Urinary bladder (tissue), 4 donors: ENCODE results near the gene EDN1. TPM values are rescaled to one million over a fixed set of nuclear protein-coding genes. Genes with fewer than 3 reads are reported as not detected.

Source experiments
- DNase-seq: peaks from one replicate; pipeline ENCODE4 v3.0.0-alpha.2; 2015; ENCODE audit errors: extremely low spot score
- H3K27ac ChIP-seq: one replicate; pipeline ENCODE4 v1.5.1; 2013; ENCODE audit warnings: low read depth, mild to moderate bottlenecking, moderate library complexity
- H3K36me3 ChIP-seq: one replicate; pipeline ENCODE4 v1.6.1; 2013; ENCODE audit warnings: mild to moderate bottlenecking, moderate library complexity; ENCODE audit not compliant: insufficient read depth
- H3K4me1 ChIP-seq: one replicate; pipeline ENCODE4 v1.6.1; 2013; ENCODE audit warnings: mild to moderate bottlenecking, moderate library complexity; ENCODE audit not compliant: insufficient read depth
- H3K4me3 ChIP-seq: one replicate; pipeline ENCODE4 v1.5.1; 2013; ENCODE audit warnings: low read depth, low read length
- WGBS: extraction: QIAGEN DNeasy Blood & Tissue Kit; methylation state at CpG from one replicate; pipeline ENCODE4 v1.1.7; 2013; 5-methylcytosine and 5-hydroxymethylcytosine counted together
- polyA plus RNA-seq: library from polyadenylated mRNA; stranded (reverse); fragments of 200-250 nt; gene quantifications from one replicate; pipeline ENCODE4 v1.2.3, GENCODE V29; 2013
- total RNA-seq: library from RNA; depleted of rRNA; stranded (reverse); fragments of >200 nt; gene quantifications from one replicate; pipeline ENCODE4 v1.2.3, GENCODE V29; 2014
- donor health status: healthy with polysubstance abuse.
- donor health status: healthy.

Gene EDN1
- total RNA-seq (13.5 TPM), polyA plus RNA-seq (8.8 TPM)

DNA sequence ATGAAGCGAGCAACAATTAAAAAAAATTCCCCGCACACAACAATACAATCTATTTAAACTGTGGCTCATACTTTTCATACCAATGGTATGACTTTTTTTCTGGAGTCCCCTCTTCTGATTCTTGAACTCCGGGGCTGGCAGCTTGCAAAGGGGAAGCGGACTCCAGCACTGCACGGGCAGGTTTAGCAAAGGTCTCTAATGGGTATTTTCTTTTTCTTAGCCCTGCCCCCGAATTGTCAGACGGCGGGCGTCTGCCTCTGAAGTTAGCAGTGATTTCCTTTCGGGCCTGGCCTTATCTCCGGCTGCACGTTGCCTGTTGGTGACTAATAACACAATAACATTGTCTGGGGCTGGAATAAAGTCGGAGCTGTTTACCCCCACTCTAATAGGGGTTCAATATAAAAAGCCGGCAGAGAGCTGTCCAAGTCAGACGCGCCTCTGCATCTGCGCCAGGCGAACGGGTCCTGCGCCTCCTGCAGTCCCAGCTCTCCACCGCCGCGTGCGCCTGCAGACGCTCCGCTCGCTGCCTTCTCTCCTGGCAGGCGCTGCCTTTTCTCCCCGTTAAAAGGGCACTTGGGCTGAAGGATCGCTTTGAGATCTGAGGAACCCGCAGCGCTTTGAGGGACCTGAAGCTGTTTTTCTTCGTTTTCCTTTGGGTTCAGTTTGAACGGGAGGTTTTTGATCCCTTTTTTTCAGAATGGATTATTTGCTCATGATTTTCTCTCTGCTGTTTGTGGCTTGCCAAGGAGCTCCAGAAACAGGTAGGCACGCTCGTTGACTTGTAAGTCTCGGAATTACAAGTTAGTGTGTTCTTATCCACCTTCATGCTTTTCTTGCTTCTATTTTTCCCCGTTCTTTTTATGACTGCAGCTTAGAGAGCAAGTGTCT, at the start of gene EDN1:
Gene EDN1, plus strand, starts transcription at position 429 of the 888 bp plus-strand sequence. Its CDS starts 269 bp downstream, at position 698.
- peak; percentile 58 for DNase-seq
- H3K27ac ChIP-seq, result no peak within 1 kb of the TSS
- 1% methylated on average over 38 of the region's 38 CpGs for WGBS
- H3K36me3 ChIP-seq, result no peaks in the 10 kb centered on the region
- no peaks in the 10 kb centered on the region for H3K4me1 ChIP-seq
- peak within 1 kb of the TSS; percentile 28 for H3K4me3 ChIP-seq

DNA sequence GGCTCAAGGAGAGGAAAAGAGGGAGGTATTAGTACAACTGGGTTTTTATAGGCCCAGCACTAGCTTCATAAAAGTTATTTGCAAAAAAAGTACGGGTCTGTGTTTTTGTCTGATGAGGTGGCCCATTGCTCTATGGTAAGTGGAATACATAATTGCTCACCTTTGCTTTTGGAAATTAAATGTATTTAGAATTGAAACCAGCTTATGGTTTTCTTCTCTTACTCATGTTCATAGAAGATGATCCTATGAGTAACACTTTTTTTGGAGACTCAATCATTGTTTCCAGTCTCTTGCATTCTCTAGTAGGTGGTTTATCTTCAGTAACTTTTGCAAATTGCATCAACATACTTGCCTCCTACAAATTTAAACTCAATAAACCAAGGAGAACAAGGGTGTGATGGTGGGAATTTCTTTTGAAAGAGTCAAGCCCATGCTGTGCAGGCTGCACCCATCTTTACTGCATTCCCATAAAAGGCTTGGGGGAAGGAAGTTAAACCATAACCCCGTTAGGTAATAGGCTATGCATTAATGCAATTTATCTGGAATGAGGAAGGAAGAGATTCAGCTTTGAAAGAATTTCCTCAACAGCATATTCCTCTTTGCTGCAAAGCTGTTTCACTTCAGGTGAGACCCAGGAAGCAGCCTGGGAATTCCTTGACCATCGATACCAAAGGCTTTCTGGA, 48.5 kb upstream of the EDN1 start:
- Histone ChIP-seq H3K4me3 (no peak overlapping the region), H3K36me3 (no peaks in the 10 kb centered on the region), H3K27ac (no peak overlapping the region), H3K4me1 (no peaks in the 10 kb centered on the region)
- no peak for DNase-seq
- 80% methylated on average over 3 of the region's 3 CpGs for WGBS

DNA sequence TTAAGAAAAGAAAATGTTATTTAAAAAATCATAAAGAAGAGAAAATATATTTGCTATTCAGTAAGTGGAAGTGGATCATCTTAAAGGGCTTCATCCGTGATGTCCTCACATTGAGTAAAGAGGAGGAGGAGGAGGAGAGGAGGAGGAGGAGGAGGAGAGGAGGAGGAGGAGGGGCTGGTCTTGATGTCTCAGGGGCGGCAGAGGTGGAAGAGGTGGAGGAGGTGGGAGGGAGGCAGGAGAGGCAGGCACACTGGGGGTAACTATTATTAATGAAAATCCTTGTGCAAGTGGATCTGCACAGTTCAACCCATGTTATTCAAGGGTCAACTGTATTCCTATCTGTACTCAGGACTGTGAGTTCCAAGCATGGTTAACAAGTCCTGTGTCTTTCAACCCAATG, 47.0 kb upstream of the EDN1 start:
- DNase-seq, result no peak
- 82% methylated on average over 2 of the region's 2 CpGs for WGBS
- Histone ChIP-seq H3K4me1 (no peaks in the 10 kb centered on the region), H3K27ac (no peak overlapping the region), H3K36me3 (no peaks in the 10 kb centered on the region), H3K4me3 (no peak overlapping the region)

DNA sequence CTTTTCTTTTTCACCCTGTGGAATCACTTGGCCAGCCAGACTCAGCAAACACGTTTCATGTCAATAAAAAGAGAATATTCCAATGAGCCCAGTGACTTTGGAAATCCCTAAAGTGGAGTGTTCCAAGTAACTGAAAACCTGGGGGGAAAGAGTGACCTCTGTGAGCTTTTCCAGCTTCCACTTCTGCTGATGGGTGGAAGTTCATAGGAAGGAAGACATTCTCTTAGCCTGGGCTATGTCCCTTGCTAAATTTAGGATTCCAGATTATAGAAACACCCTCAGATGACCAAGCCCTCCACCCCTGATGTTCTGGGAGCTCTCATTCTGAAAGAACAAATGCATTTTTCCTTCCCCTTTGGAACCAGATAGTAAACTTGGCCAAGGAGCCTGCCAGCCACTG, 44.8 kb upstream of the EDN1 start:
- Histone ChIP-seq H3K4me3 (no peak overlapping the region), H3K27ac (no peak overlapping the region), H3K36me3 (no peaks in the 10 kb centered on the region), H3K4me1 (no peaks in the 10 kb centered on the region)
- no peak for DNase-seq
- 48% methylated on average over 1 of the region's 1 CpG for WGBS

DNA sequence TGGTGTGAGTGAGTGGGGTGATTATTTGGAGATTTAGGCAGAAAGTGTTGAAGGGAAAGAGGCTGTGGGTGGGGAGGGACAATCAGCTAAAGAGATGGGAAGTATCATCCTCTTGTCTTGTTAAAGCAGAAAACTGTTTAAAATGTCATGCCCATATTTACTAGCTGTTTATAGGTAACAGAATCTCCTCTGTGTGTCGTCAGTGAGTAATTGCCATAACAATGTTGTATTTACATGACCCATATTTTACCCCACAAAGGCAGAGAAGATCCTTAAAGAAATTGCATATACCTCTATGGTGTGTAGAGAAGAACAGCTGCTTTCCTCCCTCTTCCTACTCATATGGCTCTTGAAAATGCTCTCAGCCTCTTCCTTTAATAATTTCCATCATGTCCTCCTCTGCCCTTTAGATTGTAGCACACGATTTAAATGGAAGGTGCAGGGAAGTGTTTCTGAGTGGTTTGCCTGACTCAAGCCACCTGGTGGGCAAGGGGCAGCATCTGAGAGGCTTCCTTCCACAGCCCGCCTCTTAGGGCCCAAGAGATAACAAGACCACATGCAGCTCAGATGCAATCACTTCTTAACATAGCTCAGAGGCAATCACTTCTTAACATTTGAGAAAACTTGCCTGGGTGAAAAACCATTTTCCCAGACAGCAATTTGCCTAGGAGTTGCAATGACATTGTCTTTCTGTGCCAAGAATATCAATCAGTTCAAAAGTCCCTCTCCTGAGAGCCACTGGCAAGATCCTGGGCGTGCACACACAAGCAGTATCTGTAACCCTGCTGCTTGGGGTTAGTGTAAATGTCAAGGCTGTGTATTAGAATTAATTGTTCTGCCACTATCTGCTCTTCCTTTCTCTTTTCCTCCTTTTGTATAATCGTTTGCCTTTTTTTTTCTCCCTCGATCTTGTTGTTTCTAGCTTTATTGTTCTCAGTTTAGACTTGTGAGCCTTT, 44.1 kb upstream of the EDN1 start:
- Histone ChIP-seq H3K36me3 (no peaks in the 10 kb centered on the region), H3K4me1 (no peaks in the 10 kb centered on the region), H3K4me3 (no peak overlapping the region), H3K27ac (no peak overlapping the region)
- 56% methylated on average over 6 of the region's 6 CpGs for WGBS
- DNase-seq, result no peak

DNA sequence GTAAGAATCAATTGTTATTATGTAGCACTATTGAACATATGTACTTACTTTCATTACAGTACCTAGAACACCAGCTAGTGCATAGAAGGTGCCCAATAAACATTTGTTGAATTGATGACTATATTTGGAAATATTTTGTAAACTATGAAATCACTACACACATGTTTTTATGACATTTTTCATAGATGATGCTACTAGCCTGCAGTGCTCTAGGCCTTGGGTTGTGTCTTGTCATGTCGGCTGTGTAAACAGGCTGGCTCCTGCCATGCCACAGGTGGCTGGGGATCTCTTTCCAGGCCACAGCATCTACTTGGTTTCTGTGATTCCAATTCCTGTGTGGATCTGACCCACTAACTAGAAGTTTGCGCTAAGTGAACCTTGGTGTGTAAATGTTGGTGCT, 43.3 kb upstream of the EDN1 start:
- no peak for DNase-seq
- H3K27ac ChIP-seq, result no peak overlapping the region
- no peaks in the 10 kb centered on the region for H3K4me1 ChIP-seq
- H3K4me3 ChIP-seq, result no peak overlapping the region
- 91% methylated on average over 2 of the region's 2 CpGs for WGBS
- no peaks in the 10 kb centered on the region for H3K36me3 ChIP-seq

DNA sequence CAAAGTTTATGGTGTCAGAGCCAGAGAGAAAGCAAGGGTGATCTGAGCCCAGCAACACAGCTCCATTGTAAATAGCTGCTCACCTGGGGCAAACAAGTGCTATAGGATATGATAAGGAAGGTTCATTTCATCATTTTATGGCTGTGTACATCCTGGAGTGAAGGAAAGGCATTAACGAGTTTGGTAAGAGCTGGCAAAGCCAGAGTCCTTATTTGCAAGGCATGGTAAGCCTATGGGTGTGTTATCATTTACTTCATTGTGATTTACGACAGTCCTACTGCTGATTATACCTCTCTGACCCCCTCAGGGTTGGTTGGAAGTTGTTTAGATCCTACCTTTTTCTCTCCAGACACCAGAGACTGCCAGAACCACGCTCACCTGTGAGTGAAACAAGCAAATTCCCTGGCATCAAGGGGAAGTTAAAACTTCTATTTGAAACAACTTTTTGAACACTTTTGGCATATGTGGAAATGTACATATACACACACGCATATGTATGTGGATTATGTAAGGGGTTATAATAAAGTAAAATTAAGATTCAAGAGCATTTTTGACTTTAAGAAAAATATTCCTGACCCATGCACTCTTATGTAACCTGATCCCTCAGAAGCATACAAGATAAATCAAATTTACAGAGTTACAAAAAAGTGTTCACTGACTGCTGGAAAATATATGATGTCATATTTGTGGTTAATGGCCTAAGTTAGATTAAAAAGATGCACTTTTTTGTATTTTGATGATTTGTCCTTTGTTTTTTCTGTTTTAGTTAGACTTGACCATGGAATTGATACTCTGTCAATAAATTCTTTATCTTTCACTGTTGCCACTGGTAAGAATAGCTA, 40.4 kb upstream of the EDN1 start:
- no peaks in the 10 kb centered on the region for H3K36me3 ChIP-seq
- H3K27ac ChIP-seq, result no peak overlapping the region
- no peaks in the 10 kb centered on the region for H3K4me1 ChIP-seq
- WGBS, result 87% methylated on average over 4 of the region's 4 CpGs
- DNase-seq, result no peak
- no peak overlapping the region for H3K4me3 ChIP-seq

DNA sequence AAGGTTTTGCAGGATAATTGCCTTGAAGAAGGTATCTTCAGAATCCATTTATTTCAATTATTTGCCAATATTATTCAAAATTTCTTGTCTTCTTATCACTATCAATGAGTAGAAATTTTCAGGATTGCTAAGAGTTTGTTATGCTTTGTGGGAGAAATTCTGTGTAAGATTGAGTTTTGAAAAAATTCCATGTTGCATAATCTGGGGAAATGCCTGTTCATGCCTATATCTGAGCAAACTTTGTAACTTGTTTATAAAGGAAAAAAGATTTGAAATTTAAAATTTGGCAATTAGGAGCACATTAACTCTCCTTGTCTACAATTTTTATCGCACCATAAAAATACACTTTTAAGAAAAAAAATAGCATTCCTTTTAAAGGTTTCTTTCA, 39.8 kb upstream of the EDN1 start:
- 92% methylated on average over 1 of the region's 1 CpG for WGBS
- H3K4me1 ChIP-seq, result no peaks in the 10 kb centered on the region
- H3K27ac ChIP-seq, result no peak overlapping the region
- no peaks in the 10 kb centered on the region for H3K36me3 ChIP-seq
- DNase-seq, result no peak
- H3K4me3 ChIP-seq, result no peak overlapping the region

DNA sequence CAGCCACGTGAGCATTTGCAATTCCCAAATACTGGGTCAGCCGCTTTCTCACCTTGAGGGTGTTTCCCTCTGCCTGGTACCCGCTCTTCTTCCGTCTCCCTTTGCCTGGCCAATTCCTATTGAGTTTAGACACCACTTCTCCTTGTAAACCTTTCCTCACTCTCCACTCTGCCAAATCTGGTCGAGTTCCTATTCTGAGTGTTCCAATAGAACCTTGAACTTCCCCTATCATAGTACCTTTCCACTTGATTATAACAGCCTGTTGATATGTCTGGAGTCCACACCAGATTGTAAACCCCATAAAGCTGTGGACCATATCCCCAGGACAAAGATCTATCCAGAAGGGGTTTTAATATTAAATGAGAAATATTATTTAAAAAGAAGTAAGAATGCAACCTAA, 36.0 kb upstream of the EDN1 start:
- 83% methylated on average over 5 of the region's 5 CpGs for WGBS
- H3K4me1 ChIP-seq, result no peaks in the 10 kb centered on the region
- H3K4me3 ChIP-seq, result no peak overlapping the region
- H3K36me3 ChIP-seq, result no peaks in the 10 kb centered on the region
- DNase-seq, result no peak
- H3K27ac ChIP-seq, result no peak overlapping the region

DNA sequence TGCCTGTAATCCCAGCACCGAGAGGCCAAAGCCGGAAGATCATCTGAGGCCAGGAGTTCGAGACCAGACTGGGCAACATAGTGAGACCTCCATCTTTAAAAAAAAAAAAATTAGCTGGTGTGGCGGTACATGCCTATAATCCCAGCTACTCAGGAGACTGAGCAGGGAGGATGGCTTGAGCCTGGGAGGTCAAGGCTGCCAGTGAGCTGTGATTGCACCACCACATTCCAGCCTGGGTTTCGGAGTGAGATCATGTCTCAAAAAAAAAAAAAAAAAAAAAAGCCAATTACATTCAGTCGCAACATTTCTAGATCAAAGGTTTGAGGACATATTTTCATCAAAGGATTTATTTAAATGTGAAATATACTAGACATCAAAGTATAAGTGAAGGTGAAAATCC, 32.0 kb upstream of the EDN1 start:
- H3K4me3 ChIP-seq, result no peak overlapping the region
- H3K27ac ChIP-seq, result no peak overlapping the region
- WGBS, result 92% methylated on average over 6 of the region's 6 CpGs
- no peaks in the 10 kb centered on the region for H3K36me3 ChIP-seq
- no peaks in the 10 kb centered on the region for H3K4me1 ChIP-seq
- DNase-seq, result no peak

DNA sequence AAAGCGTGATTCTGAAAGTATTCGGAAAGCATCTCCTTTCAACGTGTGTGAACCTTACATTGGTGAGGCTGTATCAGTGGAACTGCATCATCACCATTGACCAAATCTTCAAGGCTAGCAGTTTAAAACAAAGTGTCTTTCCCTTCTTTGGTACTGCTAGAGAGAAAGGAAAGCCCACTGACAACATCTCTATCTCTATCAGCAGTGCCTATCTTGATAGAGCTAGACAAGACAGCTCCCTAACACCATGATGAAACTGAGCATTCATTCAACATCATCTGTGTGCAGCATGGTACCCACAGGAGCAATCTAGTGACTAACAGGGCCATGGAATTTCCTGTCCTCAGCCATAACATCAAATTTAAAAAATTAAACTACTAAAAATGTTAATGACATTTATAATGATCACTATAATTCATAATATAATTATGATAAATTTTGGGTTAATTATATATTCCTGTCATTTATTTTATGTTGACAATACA, 31.5 kb upstream of the EDN1 start:
- no peaks in the 10 kb centered on the region for H3K36me3 ChIP-seq
- no peaks in the 10 kb centered on the region for H3K4me1 ChIP-seq
- DNase-seq, result no peak
- H3K27ac ChIP-seq, result no peak overlapping the region
- WGBS, result 90% methylated on average over 3 of the region's 3 CpGs
- H3K4me3 ChIP-seq, result no peak overlapping the region

DNA sequence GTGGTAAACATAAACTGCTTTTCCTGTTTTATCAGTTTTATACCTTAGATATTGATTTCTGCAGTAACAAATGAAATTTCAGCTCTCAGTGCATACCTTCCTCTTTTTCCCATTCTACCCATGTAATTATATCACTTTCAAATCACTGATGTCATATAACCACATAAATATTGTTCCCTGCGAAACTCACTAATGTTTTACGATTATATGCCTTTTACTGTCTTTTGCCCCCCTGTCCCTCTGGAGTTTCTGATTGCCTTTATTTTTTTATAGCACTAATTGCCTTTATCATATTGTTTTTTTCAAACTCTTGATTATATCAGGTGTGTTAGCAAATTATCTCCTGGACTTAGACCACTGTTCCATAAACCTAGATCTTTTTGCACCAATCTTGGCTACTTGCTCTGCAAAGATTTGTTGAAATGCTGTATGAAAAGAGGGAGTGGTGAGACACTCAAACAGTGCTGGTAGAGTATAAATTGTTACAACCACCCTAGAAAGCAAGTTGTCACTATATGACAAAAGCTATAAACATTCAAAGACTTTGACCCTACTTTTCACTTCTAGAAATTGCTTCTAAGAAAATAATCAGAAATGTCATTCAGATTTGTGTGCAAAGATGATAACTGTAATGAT, 29.6 kb upstream of the EDN1 start:
- H3K27ac ChIP-seq, result no peak overlapping the region
- no peaks in the 10 kb centered on the region for H3K36me3 ChIP-seq
- WGBS, result 67% methylated on average over 2 of the region's 2 CpGs
- no peak for DNase-seq
- H3K4me1 ChIP-seq, result no peaks in the 10 kb centered on the region
- H3K4me3 ChIP-seq, result no peak overlapping the region
